Mononuclear cell (primary cell): ENCODE results near the gene SLC8A3. TPM values are rescaled to one million over a fixed set of nuclear protein-coding genes. Genes with fewer than 3 reads are reported as not detected.

ENCODE experiments used
- H3K27me3 ChIP-seq: 2 replicates; pipeline ENCODE4 v1.6.0; 2011; ENCODE audit warnings: low read length, control low read depth; ENCODE audit not compliant: insufficient read depth
- H3K4me1 ChIP-seq: 2 replicates; pipeline ENCODE4 v1.5.1; 2011; ENCODE audit warnings: mild to moderate bottlenecking, low read length, control low read depth; ENCODE audit not compliant: insufficient read depth
- H3K4me3 ChIP-seq: 2 replicates; pipeline ENCODE4 v1.5.1; 2011; ENCODE audit warnings: mild to moderate bottlenecking, low read length, moderate library complexity
- H3K9me3 ChIP-seq: 2 replicates; pipeline ENCODE4 v1.5.1; 2011; ENCODE audit warnings: low read depth, mild to moderate bottlenecking, control low read depth, low read length
- total RNA-seq: library from RNA; depleted of rRNA; stranded (reverse); fragments of >200 nt; gene quantifications from one replicate; pipeline ENCODE4 v1.2.3, GENCODE V29; 2012

Gene SLC8A3
- total RNA-seq, 1 donor = 1.0 TPM

- Histone ChIP-seq H3K4me3 (no peak overlapping the region), H3K9me3 (no peaks in the 10 kb centered on the region), H3K4me1 (no peaks in the 10 kb centered on the region), H3K27me3 (no peaks in the 10 kb centered on the region)
Observed at GRCh38 chr14:70149596-70150165, 39.1 kb downstream of the SLC8A3 start.

- H3K4me1 ChIP-seq = no peaks in the 10 kb centered on the region
- no peaks in the 10 kb centered on the region for H3K9me3 ChIP-seq
- no peak overlapping the region for H3K4me3 ChIP-seq
- no peaks in the 10 kb centered on the region for H3K27me3 ChIP-seq
Observed at GRCh38 chr14:70148911-70149595, 39.7 kb downstream of the SLC8A3 start.

- Histone ChIP-seq H3K27me3 (no peaks in the 10 kb centered on the region), H3K4me3 (no peak overlapping the region), H3K9me3 (no peaks in the 10 kb centered on the region), H3K4me1 (no peaks in the 10 kb centered on the region)
Observed at GRCh38 chr14:70148351-70148750, 40.4 kb downstream of the SLC8A3 start.

GRCh38 chr14:70144046-70144445 lies 44.7 kb downstream of the SLC8A3 start:
- Histone ChIP-seq H3K4me3 (no peak overlapping the region), H3K4me1 (no peaks in the 10 kb centered on the region), H3K27me3 (no peaks in the 10 kb centered on the region), H3K9me3 (no peaks in the 10 kb centered on the region)

GRCh38 chr14:70143306-70143705 lies 45.4 kb downstream of the SLC8A3 start:
- Histone ChIP-seq H3K4me3 (no peak overlapping the region), H3K27me3 (no peaks in the 10 kb centered on the region), H3K9me3 (no peaks in the 10 kb centered on the region), H3K4me1 (no peaks in the 10 kb centered on the region)

GRCh38 chr14:70140614-70141013 lies 48.1 kb downstream of the SLC8A3 start:
- H3K4me1 ChIP-seq = no peaks in the 10 kb centered on the region
- H3K27me3 ChIP-seq = no peaks in the 10 kb centered on the region
- no peak overlapping the region for H3K4me3 ChIP-seq
- no peaks in the 10 kb centered on the region for H3K9me3 ChIP-seq

GRCh38 chr14:70139384-70139783 lies 49.4 kb downstream of the SLC8A3 start:
- Histone ChIP-seq H3K4me3 (no peak overlapping the region), H3K9me3 (no peaks in the 10 kb centered on the region), H3K4me1 (no peaks in the 10 kb centered on the region), H3K27me3 (no peaks in the 10 kb centered on the region)

- H3K27me3 ChIP-seq = no peaks in the 10 kb centered on the region
- no peaks in the 10 kb centered on the region for H3K4me1 ChIP-seq
- no peaks in the 10 kb centered on the region for H3K9me3 ChIP-seq
- no peak overlapping the region for H3K4me3 ChIP-seq
Observed at GRCh38 chr14:70137788-70138187, 51.0 kb downstream of the SLC8A3 start.

GRCh38 chr14:70133461-70133860 lies 55.3 kb downstream of the SLC8A3 start:
- Histone ChIP-seq H3K4me1 (no peaks in the 10 kb centered on the region), H3K27me3 (no peaks in the 10 kb centered on the region), H3K9me3 (no peaks in the 10 kb centered on the region), H3K4me3 (no peak overlapping the region)

GRCh38 chr14:70130482-70130881 lies 58.3 kb downstream of the SLC8A3 start:
- Histone ChIP-seq H3K27me3 (no peaks in the 10 kb centered on the region), H3K4me1 (no peaks in the 10 kb centered on the region), H3K9me3 (no peaks in the 10 kb centered on the region), H3K4me3 (no peak overlapping the region)

- Histone ChIP-seq H3K4me3 (no peak overlapping the region), H3K9me3 (no peaks in the 10 kb centered on the region), H3K4me1 (no peaks in the 10 kb centered on the region), H3K27me3 (no peaks in the 10 kb centered on the region)
Observed at GRCh38 chr14:70127186-70127585, 61.6 kb downstream of the SLC8A3 start.

GRCh38 chr14:70123796-70124195 lies 65.0 kb downstream of the SLC8A3 start:
- H3K9me3 ChIP-seq = no peaks in the 10 kb centered on the region
- H3K27me3 ChIP-seq = no peaks in the 10 kb centered on the region
- no peak overlapping the region for H3K4me3 ChIP-seq
- no peaks in the 10 kb centered on the region for H3K4me1 ChIP-seq

GRCh38 chr14:70121521-70121920 lies 67.2 kb downstream of the SLC8A3 start:
- no peaks in the 10 kb centered on the region for H3K4me1 ChIP-seq
- H3K27me3 ChIP-seq = no peaks in the 10 kb centered on the region
- no peak overlapping the region for H3K4me3 ChIP-seq
- H3K9me3 ChIP-seq = no peaks in the 10 kb centered on the region

GRCh38 chr14:70118064-70118463 lies 70.7 kb downstream of the SLC8A3 start:
- no peaks in the 10 kb centered on the region for H3K27me3 ChIP-seq
- H3K4me1 ChIP-seq = no peaks in the 10 kb centered on the region
- H3K4me3 ChIP-seq = no peak overlapping the region
- H3K9me3 ChIP-seq = no peaks in the 10 kb centered on the region

- Histone ChIP-seq H3K4me1 (no peaks in the 10 kb centered on the region), H3K9me3 (no peaks in the 10 kb centered on the region), H3K4me3 (no peak overlapping the region), H3K27me3 (no peaks in the 10 kb centered on the region)
Observed at GRCh38 chr14:70116278-70116677, 72.5 kb downstream of the SLC8A3 start.

GRCh38 chr14:70114621-70115156 lies 74.1 kb downstream of the SLC8A3 start:
- Histone ChIP-seq H3K4me1 (no peaks in the 10 kb centered on the region), H3K27me3 (no peaks in the 10 kb centered on the region)

More at GRCh38 chr14:70114621-70115156, 74.1 kb downstream of the SLC8A3 start:
- no peaks in the 10 kb centered on the region for H3K9me3 ChIP-seq
- H3K4me3 ChIP-seq = no peak overlapping the region
